Measurements from ENCODE around the gene MSMB.
"Not testable (repeated sequence)": the region's sequence is repeated elsewhere in the genome, so short reads cannot be mapped to it uniquely, and the experiment has no call there.

MSMB gene

GRCh38 chr10:46069771-46070463, 23.8 kb upstream of the MSMB start:
- DNase-seq (ENCODE audit: low read depth in 2 of 2) = no peak

- no peak for DNase-seq (ENCODE audit: low read depth in 2 of 2)
Observed at GRCh38 chr10:46068905-46069304, 22.8 kb upstream of the MSMB start.

- no peak for DNase-seq (ENCODE audit: low read depth in 2 of 2)
Observed at GRCh38 chr10:46068117-46068516, 22.0 kb upstream of the MSMB start.

- no peak for DNase-seq (ENCODE audit: low read depth in 2 of 2)
Observed at GRCh38 chr10:46064269-46064817, 18.3 kb upstream of the MSMB start.

- no peak for DNase-seq (ENCODE audit: low read depth in 2 of 2)
Observed at GRCh38 chr10:46062723-46063428, 16.8 kb upstream of the MSMB start.

- DNase-seq (ENCODE audit: low read depth in 2 of 2) = no peak
Observed at GRCh38 chr10:46060706-46061105, 14.6 kb upstream of the MSMB start.

- DNase-seq (ENCODE audit: low read depth in 2 of 2) = not testable (repeated sequence)
Observed at GRCh38 chr10:46057927-46058326, 11.9 kb upstream of the MSMB start.

- no peak for DNase-seq (ENCODE audit: low read depth in 2 of 2)
Observed at GRCh38 chr10:46057038-46057437, 11.0 kb upstream of the MSMB start.

- DNase-seq (ENCODE audit: low read depth in 2 of 2) = no peak
Observed at GRCh38 chr10:46055771-46056170, 9.7 kb upstream of the MSMB start.

- no peak for DNase-seq (ENCODE audit: low read depth in 2 of 2)
Observed at GRCh38 chr10:46053534-46054434, 7.7 kb upstream of the MSMB start.

GRCh38 chr10:46052791-46053375, 6.8 kb upstream of the MSMB start:
- no peak for DNase-seq (ENCODE audit: low read depth in 2 of 2)

- no peak for DNase-seq (ENCODE audit: low read depth in 2 of 2)
Observed at GRCh38 chr10:46052057-46052790, 6.2 kb upstream of the MSMB start.

GRCh38 chr10:46050941-46051623, 5.0 kb upstream of the MSMB start:
- DNase-seq (ENCODE audit: low read depth in 2 of 2) = no peak

- not testable (repeated sequence) for DNase-seq (ENCODE audit: low read depth in 2 of 2)
Observed at GRCh38 chr10:46049497-46049831, 3.4 kb upstream of the MSMB start.

GRCh38 chr10:46048152-46048551, 2.1 kb upstream of the MSMB start:
- DNase-seq (ENCODE audit: low read depth in 2 of 2) = no peak

GRCh38 chr10:46042527-46042926, 3.5 kb downstream of the MSMB start:
- DNase-seq (ENCODE audit: low read depth in 2 of 2) = no peak

- DNase-seq (ENCODE audit: low read depth in 2 of 2) = no peak
Observed at GRCh38 chr10:46040004-46040403, 6.1 kb downstream of the MSMB start.

- DNase-seq (ENCODE audit: low read depth in 2 of 2) = no peak
Observed at GRCh38 chr10:46037107-46037825, 8.8 kb downstream of the MSMB start.

GRCh38 chr10:46035923-46036849, 9.9 kb downstream of the MSMB start:
- no peak for DNase-seq (ENCODE audit: low read depth in 2 of 2)
